TTC549 (cell line): ENCODE measurements around the gene LGALS14.
"Not testable (repeated sequence)": the region's sequence is repeated elsewhere in the genome, so short reads cannot be mapped to it uniquely, and the experiment has no call there.

Experiments used
- FAIRE-seq: peaks from 2 replicates; lab custom pipeline; 2012; peaks lifted over from hg19 to GRCh38; lab: Jason Lieb, UNC

The LGALS14 gene

GRCh38 chr19:39704181-39705044, at the start of gene LGALS14:
LGALS14 (plus strand) TSS chr19:39704481; CDS start chr19:39704529, 48 bp downstream.
- no peak for FAIRE-seq

GRCh38 chr19:39655613-39656012, 48.7 kb upstream of the LGALS14 start, which contains the start of gene LGALS16:
LGALS16 (plus strand) TSS chr19:39655913; CDS start chr19:39655962, 49 bp downstream.
- no peak for FAIRE-seq

- no peak for FAIRE-seq
These were observed 44.5 kb upstream of the LGALS14 start for GRCh38 chr19:39659791-39660190.

GRCh38 chr19:39660661-39661060, 43.6 kb upstream of the LGALS14 start:
- no peak for FAIRE-seq

- no peak for FAIRE-seq
These were observed 42.7 kb upstream of the LGALS14 start for GRCh38 chr19:39661565-39661964.

GRCh38 chr19:39669860-39670259, 34.4 kb upstream of the LGALS14 start:
- FAIRE-seq: not testable (repeated sequence)

- FAIRE-seq: no peak
These were observed 33.3 kb upstream of the LGALS14 start for GRCh38 chr19:39670998-39671397.

- FAIRE-seq: peak; percentile 77
These were observed 32.4 kb upstream of the LGALS14 start for GRCh38 chr19:39671739-39672363.

GRCh38 chr19:39672473-39672872, 31.8 kb upstream of the LGALS14 start:
- no peak for FAIRE-seq

GRCh38 chr19:39673862-39674261, 30.4 kb upstream of the LGALS14 start:
- FAIRE-seq: not testable (repeated sequence)

GRCh38 chr19:39676004-39676403, 28.3 kb upstream of the LGALS14 start:
- no peak for FAIRE-seq

GRCh38 chr19:39677961-39678889, 26.1 kb upstream of the LGALS14 start:
- no peak for FAIRE-seq

GRCh38 chr19:39679056-39679790, 25.1 kb upstream of the LGALS14 start:
- no peak for FAIRE-seq

GRCh38 chr19:39679791-39680168, 24.5 kb upstream of the LGALS14 start:
- no peak for FAIRE-seq

- FAIRE-seq: no peak
These were observed 23.7 kb upstream of the LGALS14 start for GRCh38 chr19:39680593-39680992.

GRCh38 chr19:39681416-39681815, 22.9 kb upstream of the LGALS14 start:
- no peak for FAIRE-seq

- no peak for FAIRE-seq
These were observed 20.0 kb upstream of the LGALS14 start for GRCh38 chr19:39684267-39684666.

GRCh38 chr19:39686739-39687138, 17.5 kb upstream of the LGALS14 start:
- no peak for FAIRE-seq

GRCh38 chr19:39688637-39689036, 15.6 kb upstream of the LGALS14 start:
- FAIRE-seq: not testable (repeated sequence)

GRCh38 chr19:39692166-39692565, 12.1 kb upstream of the LGALS14 start:
- no peak for FAIRE-seq

GRCh38 chr19:39692822-39693221, 11.5 kb upstream of the LGALS14 start:
- FAIRE-seq: no peak

GRCh38 chr19:39695759-39696158, 8.5 kb upstream of the LGALS14 start:
- FAIRE-seq: no peak
